ENCODE measurements around the gene KRTAP10-8.
A peak's percentile ranks its signal among the peaks of the same experiment; 100 is the strongest.
"Not testable (repeated sequence)": the region's sequence is repeated elsewhere in the genome, so short reads cannot be mapped to it uniquely, and the experiment has no call there.

The KRTAP10-8 gene

DNA sequence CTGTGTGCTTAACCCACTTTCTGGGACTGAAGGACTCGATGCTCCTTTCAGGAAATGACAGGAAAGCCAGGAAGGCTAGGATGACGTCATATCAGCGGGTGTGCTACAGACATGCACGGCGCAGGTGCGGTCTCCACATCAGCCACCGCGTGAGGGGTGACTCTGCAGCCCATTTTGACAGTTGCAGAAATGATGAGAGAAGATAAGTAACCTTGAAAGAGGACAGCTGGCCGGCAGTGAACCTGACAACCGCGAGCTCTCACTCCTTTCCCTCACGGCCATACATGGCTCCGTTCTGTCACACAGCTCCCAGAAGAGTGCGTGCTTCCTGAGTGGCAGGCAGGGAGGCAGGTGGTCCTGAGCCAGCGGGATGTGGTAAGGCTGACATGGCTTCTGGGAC is 29.8 kb upstream of the KRTAP10-8 start:
- no peaks in the 10 kb centered on the region for H3K36me3 ChIP-seq (ENCODE audit: insufficient read depth, low read length)
- peaks cover 24% of the 10 kb centered on the region for H3K27me3 ChIP-seq (ENCODE audit: control insufficient read depth, insufficient read depth, low read length)
- peaks cover 4% of the 10 kb centered on the region for H3K9me3 ChIP-seq (replicated peaks; ENCODE audit: low read length)
- no peak overlapping the region for H3K4me2 ChIP-seq (ENCODE audit: low read length)
- H3K9ac ChIP-seq (ENCODE audit: low read depth, low read length): no peak overlapping the region
- H3K4me3 ChIP-seq (ENCODE audit: low read length): no peak overlapping the region
- no peaks in the 10 kb centered on the region for H3K4me1 ChIP-seq (ENCODE audit: control insufficient read depth, insufficient read depth, low read length)

DNA sequence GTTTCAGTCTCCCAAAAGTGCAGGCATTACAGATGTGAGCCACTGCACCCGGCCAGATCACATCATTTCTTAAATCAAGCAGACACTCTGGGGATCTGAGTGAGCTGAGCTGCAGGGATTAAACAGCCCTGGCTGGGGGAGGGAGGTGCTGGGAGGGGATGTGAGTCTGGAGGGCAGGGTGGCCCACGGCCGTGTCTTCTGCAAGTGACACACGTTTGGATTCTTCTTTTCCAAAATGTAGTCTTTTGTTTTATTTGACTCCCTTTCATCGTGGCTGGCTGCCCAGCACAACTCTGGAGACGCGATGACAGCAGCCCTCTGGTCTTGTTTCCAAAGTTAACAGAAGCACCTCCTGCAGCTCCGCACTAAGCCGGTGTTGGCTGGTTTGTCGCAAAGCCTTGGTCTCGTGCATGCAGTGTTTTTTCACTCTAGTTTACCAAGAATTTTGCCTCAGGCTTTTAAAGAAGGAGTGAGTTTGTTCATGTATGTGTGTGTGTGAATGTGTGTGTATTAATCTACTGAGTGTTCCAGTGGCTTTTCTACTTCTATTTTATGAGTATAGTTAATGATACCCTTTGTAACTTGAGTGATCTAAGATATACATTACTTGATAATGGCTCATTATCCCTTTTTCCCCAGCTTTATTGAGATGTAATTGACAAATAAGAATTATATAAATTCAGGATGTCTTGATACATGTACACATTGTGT is 28.6 kb upstream of the KRTAP10-8 start:
- Histone ChIP-seq H3K27me3 (ENCODE audit: control insufficient read depth, insufficient read depth, low read length) (peaks cover 24% of the 10 kb centered on the region), H3K9ac (ENCODE audit: low read depth, low read length) (no peak overlapping the region), H3K9me3 (replicated peaks; ENCODE audit: low read length) (peaks cover 4% of the 10 kb centered on the region), H3K4me2 (ENCODE audit: low read length) (no peak overlapping the region), H3K4me1 (ENCODE audit: control insufficient read depth, insufficient read depth, low read length) (no peaks in the 10 kb centered on the region), H3K36me3 (ENCODE audit: insufficient read depth, low read length) (no peaks in the 10 kb centered on the region), H3K4me3 (ENCODE audit: low read length) (no peak overlapping the region)

DNA sequence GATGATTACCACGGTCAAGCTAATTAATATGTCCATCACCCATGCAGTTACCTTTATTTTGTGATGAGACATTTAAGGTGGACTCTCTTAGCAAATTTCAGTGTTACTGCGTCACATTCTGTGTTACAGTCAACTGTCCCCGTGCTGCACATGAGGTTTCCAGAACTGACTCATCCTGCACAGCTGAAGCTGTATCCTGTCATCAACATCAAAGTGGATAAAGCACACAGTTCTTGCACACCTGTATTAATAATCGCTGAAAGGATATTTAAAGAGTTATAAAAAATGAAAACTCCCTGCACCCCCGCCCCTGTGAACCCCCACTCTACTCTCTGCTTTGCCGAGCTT is 28.1 kb upstream of the KRTAP10-8 start:
- Histone ChIP-seq H3K36me3 (ENCODE audit: insufficient read depth, low read length) (no peaks in the 10 kb centered on the region), H3K9me3 (replicated peaks; ENCODE audit: low read length) (peaks cover 4% of the 10 kb centered on the region), H3K9ac (ENCODE audit: low read depth, low read length) (no peak overlapping the region), H3K27me3 (ENCODE audit: control insufficient read depth, insufficient read depth, low read length) (peaks cover 24% of the 10 kb centered on the region), H3K4me1 (ENCODE audit: control insufficient read depth, insufficient read depth, low read length) (no peaks in the 10 kb centered on the region), H3K4me2 (ENCODE audit: low read length) (no peak overlapping the region), H3K4me3 (ENCODE audit: low read length) (no peak overlapping the region)

DNA sequence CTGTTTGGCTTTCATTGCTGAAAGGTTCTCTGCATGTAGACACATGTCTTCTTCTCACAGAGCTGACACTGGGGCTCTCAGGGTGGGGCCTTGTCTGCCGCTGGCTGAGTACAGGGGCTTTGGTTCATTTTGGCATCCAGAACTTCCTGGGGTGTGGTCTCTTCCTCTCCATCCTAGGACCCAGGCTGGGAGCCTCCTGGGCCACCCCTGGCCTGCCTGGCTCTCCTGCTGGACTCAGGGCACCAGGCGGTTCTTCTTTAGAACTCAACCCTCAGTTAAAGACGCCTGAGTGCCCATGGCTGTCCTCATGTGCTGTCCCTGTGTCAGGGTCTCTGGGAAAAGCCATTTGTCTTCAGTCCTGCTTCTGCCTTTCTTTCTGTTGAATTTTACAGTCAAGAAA is 26.0 kb upstream of the KRTAP10-8 start:
- H3K9ac ChIP-seq (ENCODE audit: low read depth, low read length): no peak overlapping the region
- no peak overlapping the region for H3K4me2 ChIP-seq (ENCODE audit: low read length)
- peaks cover 32% of the 10 kb centered on the region for H3K27me3 ChIP-seq (ENCODE audit: control insufficient read depth, insufficient read depth, low read length)
- no peaks in the 10 kb centered on the region for H3K36me3 ChIP-seq (ENCODE audit: insufficient read depth, low read length)
- peaks cover 4% of the 10 kb centered on the region for H3K9me3 ChIP-seq (replicated peaks; ENCODE audit: low read length)
- no peak overlapping the region for H3K4me3 ChIP-seq (ENCODE audit: low read length)
- H3K4me1 ChIP-seq (ENCODE audit: control insufficient read depth, insufficient read depth, low read length): no peaks in the 10 kb centered on the region

DNA sequence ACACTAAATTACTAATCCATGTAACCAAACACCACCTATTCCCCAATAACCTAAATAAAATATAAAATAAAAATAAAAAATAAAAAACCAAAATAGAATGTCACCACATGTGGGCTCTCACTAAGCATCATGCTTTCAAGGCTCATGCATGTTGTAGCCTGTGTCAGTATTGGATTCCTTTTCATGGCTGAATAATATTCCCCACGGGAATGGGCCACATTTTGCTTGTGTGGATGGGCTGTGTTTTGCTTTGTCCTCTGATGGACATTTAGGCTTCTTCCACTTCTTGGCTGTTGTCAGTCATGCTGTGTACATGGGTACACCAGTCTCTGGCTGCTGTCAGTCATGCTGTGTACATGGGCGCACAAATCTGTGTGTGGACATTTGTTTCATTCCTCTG is 22.8 kb upstream of the KRTAP10-8 start:
- Histone ChIP-seq H3K4me1 (ENCODE audit: control insufficient read depth, insufficient read depth, low read length) (peaks cover 5% of the 10 kb centered on the region), H3K4me3 (ENCODE audit: low read length) (no peak overlapping the region), H3K9ac (ENCODE audit: low read depth, low read length) (no peak overlapping the region), H3K9me3 (replicated peaks; ENCODE audit: low read length) (no peaks in the 10 kb centered on the region), H3K27me3 (ENCODE audit: control insufficient read depth, insufficient read depth, low read length) (peaks cover 55% of the 10 kb centered on the region), H3K36me3 (ENCODE audit: insufficient read depth, low read length) (no peaks in the 10 kb centered on the region), H3K4me2 (ENCODE audit: low read length) (no peak overlapping the region)

DNA sequence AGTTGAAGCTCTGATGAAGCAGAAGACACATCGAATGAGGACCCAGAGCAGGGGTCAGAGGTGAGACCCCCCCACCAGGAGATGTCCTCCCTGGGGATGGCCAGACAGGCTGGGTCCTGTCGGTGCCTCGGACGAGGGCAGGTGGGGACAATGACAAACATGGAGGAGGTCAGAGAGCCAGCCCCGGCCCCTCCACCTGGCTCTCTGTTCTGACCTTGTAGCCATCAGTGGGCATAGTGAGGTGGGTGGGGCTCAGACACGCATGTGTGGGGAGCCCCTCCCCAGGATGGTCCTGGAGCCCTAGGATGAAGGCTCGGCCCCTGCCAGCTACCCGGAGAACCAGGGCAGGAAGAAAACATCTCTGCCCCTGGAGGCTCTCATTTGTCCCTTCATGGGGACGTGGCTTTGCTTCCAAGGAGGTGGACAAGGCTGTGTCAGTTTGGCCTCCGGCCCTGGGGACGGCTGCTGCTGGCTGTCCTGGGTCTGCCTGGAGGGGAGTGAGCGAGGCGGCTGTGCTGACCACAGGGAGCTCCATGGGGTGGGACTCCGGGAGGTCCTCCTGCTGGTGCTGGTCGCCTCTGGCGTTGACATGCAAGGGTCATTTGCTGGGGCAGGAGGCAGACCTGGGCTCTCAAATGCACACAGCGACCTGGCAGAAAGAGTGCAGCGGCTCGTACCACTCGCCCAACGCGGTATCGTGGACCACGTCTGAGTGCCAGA is 22.1 kb upstream of the KRTAP10-8 start:
- Histone ChIP-seq H3K4me1 (ENCODE audit: control insufficient read depth, insufficient read depth, low read length) (peaks cover 5% of the 10 kb centered on the region), H3K36me3 (ENCODE audit: insufficient read depth, low read length) (no peaks in the 10 kb centered on the region), H3K9ac (ENCODE audit: low read depth, low read length) (no peak overlapping the region), H3K4me2 (ENCODE audit: low read length) (no peak overlapping the region), H3K9me3 (replicated peaks; ENCODE audit: low read length) (no peaks in the 10 kb centered on the region), H3K4me3 (ENCODE audit: low read length) (no peak overlapping the region), H3K27me3 (ENCODE audit: control insufficient read depth, insufficient read depth, low read length) (peaks cover 54% of the 10 kb centered on the region)

DNA sequence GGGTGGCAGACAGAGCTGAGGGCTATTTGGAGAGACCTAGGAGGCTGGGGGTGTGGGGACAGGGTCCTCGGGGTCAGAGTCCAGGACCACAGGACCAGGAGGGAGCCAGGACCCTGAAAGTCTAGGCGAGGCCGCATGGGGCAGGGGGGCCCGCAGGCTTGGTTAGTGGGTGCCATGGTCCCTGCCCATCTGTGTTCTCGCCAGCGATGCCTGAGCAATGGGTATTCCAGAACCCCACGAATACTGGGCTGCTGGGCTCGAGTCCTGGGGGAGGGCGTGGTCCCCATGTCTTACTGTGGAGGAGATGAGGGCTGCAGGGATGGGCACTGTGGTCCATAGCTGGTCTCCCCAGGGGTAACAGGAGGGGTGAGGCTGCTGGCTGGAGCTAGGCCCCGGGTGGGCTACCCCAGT is 21.6 kb upstream of the KRTAP10-8 start:
- Histone ChIP-seq H3K4me2 (ENCODE audit: low read length) (no peak overlapping the region), H3K9me3 (replicated peaks; ENCODE audit: low read length) (no peaks in the 10 kb centered on the region), H3K4me1 (ENCODE audit: control insufficient read depth, insufficient read depth, low read length) (peaks cover 5% of the 10 kb centered on the region), H3K27me3 (ENCODE audit: control insufficient read depth, insufficient read depth, low read length) (peaks cover 54% of the 10 kb centered on the region), H3K36me3 (ENCODE audit: insufficient read depth, low read length) (no peaks in the 10 kb centered on the region), H3K4me3 (ENCODE audit: low read length) (no peak overlapping the region), H3K9ac (ENCODE audit: low read depth, low read length) (no peak overlapping the region)

DNA sequence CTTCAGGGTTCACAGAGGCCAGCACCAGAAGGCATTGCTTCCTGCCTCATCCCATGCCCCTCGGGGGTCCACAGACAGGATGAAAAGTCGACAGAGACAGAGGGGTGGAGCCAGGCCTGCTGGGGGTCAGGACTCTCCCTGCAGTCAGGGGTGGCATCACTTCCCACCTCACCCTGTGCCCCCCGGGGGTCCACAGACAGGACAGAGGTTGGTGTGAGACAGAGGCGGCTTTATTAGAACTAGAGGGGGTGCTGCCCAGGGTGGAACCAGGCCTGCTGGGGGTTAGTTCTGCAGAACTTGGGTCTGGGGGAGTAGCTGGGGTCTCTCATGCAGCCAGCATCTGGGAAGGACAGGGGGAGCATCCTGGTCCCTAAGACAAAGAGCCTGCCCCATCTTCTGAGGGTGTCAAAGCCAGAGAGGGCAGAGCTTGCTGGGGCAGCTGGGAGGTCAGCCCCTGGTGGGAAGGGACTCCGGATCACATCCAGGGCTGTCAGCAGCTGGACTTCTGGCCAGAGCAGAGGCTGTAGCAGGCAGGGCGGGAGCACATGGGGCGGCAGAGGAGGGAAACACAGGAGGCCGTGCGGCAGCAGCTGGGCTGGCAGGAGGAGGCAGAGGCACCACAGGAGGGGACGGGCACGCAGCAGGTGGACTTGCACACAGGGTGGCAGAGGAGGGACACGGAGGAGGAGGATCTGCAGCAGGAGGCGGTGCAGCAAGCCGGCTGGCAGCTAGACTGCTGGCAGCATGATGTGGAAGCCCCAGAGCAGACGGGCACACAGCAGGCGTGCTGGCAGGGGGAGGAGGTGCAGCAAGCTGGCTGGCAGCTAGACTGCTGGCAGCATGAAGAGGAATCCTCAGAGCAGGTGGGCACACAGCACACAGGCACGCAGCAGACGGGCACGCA is 20.7 kb upstream of the KRTAP10-8 start:
- not testable (repeated sequence) for H3K4me2 ChIP-seq (ENCODE audit: low read length); H3K36me3 ChIP-seq (ENCODE audit: insufficient read depth, low read length); H3K9me3 ChIP-seq (replicated peaks; ENCODE audit: low read length); H3K4me3 ChIP-seq (ENCODE audit: low read length); H3K4me1 ChIP-seq (ENCODE audit: control insufficient read depth, insufficient read depth, low read length); H3K9ac ChIP-seq (ENCODE audit: low read depth, low read length)
- H3K27me3 ChIP-seq (ENCODE audit: control insufficient read depth, insufficient read depth, low read length): peaks cover 54% of the 10 kb centered on the region

DNA sequence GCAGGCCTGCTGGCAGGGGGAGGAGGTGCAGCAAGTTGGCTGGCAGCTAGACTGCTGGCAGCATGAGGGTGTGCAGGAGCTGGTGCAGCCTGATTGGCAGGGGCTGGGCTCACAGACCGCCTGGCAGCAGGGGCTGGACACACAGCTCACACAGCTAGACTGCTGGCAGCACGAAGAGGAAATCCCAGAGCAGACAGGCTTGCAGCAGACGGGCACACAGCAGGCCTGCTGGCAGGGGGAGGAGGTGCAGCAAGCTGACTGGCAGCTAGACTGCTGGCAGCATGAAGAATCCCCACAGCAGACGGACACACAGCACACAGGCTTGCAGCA is 20.1 kb upstream of the KRTAP10-8 start:
- H3K4me2 ChIP-seq (ENCODE audit: low read length); H3K4me1 ChIP-seq (ENCODE audit: control insufficient read depth, insufficient read depth, low read length); H3K9me3 ChIP-seq (replicated peaks; ENCODE audit: low read length); H3K4me3 ChIP-seq (ENCODE audit: low read length); H3K9ac ChIP-seq (ENCODE audit: low read depth, low read length); H3K36me3 ChIP-seq (ENCODE audit: insufficient read depth, low read length): not testable (repeated sequence)
- H3K27me3 ChIP-seq (ENCODE audit: control insufficient read depth, insufficient read depth, low read length): peaks cover 60% of the 10 kb centered on the region

DNA sequence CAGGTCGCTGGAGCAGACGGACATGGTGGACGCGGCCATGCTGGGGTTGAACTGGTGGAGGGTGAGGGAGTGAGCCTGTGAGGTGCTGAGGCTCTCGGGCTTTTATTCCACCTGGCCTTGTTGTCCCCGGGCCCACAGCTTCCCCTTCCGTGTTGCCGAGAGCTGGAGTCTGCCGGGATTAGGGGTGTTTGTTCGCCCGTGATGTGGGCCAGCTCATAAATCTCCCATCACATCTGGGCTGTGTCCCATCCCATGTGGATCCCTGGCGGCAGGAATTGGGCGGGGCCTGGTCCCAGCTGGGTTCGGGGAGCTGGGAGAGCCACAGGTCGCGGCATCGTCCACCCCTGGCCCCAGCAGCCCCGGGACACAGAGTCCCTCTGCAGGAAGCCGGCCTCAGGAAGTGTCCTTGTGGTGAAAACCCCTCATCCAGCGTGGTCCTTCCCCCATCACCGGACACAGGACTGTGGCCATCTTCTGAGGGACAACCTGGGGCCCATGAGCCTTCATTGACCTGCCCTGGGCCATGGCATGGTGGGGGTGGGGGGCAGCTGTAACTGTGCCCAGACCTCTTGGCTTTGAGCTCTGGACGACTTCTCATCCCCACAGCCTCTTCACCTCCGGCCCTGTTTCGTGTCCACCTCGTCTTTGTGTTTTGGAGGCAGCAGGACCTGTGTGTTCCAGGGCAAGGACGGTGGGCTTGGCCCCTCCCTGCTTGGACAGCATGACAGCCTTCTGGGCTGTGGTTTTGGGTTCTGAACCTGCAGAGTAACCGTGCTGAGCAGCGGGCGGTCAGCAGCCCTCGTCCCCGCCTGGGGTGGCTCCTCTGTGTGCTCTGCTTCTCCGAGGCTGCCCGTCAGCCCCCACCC is 19.2 kb upstream of the KRTAP10-8 start, which contains the start of gene KRTAP10-6:
KRTAP10-6 (minus strand) TSS at position 60 of the 866 bp plus-strand sequence; CDS start at position 39, 21 bp downstream.
- no peak within 1 kb of the TSS for H3K9ac ChIP-seq (ENCODE audit: low read depth, low read length)
- peak within 1 kb of the TSS; percentile 32 for H3K4me2 ChIP-seq (ENCODE audit: low read length)
- H3K36me3 ChIP-seq (ENCODE audit: insufficient read depth, low read length): no peaks in the 10 kb centered on the region
- H3K4me3 ChIP-seq (ENCODE audit: low read length): no peak within 1 kb of the TSS
- H3K9me3 ChIP-seq (replicated peaks; ENCODE audit: low read length): no peaks in the 10 kb centered on the region
- H3K27me3 ChIP-seq (ENCODE audit: control insufficient read depth, insufficient read depth, low read length): peaks cover 61% of the 10 kb centered on the region
- H3K4me1 ChIP-seq (ENCODE audit: control insufficient read depth, insufficient read depth, low read length): peaks cover 5% of the 10 kb centered on the region
